Mesenteric fat pad (tissue), 1 donor: Measurements from ENCODE around the gene LRRK1. TPM values are rescaled to one million over a fixed set of nuclear protein-coding genes. Genes with fewer than 3 reads are reported as not detected.

ENCODE experiments used
- DNase-seq: peaks from one replicate; pipeline ENCODE4 v3.0.0-alpha.2; 2020; ENCODE audit warnings: low spot score
- total RNA-seq: library from RNA; stranded (reverse); fragmentation: NEBNext Ultra II Directional; extraction: Animal tissue kit (Norgen Biotek cat#: 25700); gene quantifications from one replicate; pipeline ENCODE4 v1.2.1, GENCODE V29; 2021
- donor health status: DM: yes; HTN: yes; CAD: no.

The LRRK1 gene
- total RNA-seq, 1 donor from 2014 or later: 23.5 TPM

GRCh38 chr15:101052681-101053121 lies 133.5 kb downstream of the LRRK1 start:
- peak; percentile 82 for DNase-seq

- DNase-seq: peak; percentile 88
Measured at GRCh38 chr15:101053261-101053660, 134.1 kb downstream of the LRRK1 start.

- DNase-seq: no peak
Measured at GRCh38 chr15:101054116-101054515, 135.0 kb downstream of the LRRK1 start.

- DNase-seq: peak; percentile 74
Measured at GRCh38 chr15:101054991-101055390, 135.8 kb downstream of the LRRK1 start.

GRCh38 chr15:101055411-101055810 lies 136.3 kb downstream of the LRRK1 start:
- no peak for DNase-seq

GRCh38 chr15:101056366-101057334 lies 137.5 kb downstream of the LRRK1 start:
- peak; percentile 68 for DNase-seq

GRCh38 chr15:101057841-101058407 lies 138.8 kb downstream of the LRRK1 start:
- DNase-seq: peak; percentile 71

- DNase-seq: no peak
Measured at GRCh38 chr15:101058735-101059134, 139.6 kb downstream of the LRRK1 start.

- DNase-seq: peak; percentile 76
Measured at GRCh38 chr15:101059381-101060341, 140.5 kb downstream of the LRRK1 start.

- peak; percentile 62 for DNase-seq
Measured at GRCh38 chr15:101060576-101061551, 141.7 kb downstream of the LRRK1 start.

- no peak for DNase-seq
Measured at GRCh38 chr15:101062063-101062462, 142.9 kb downstream of the LRRK1 start.

- peak; percentile 73 for DNase-seq
Measured at GRCh38 chr15:101062471-101063171, 143.5 kb downstream of the LRRK1 start.

GRCh38 chr15:101063212-101063611 lies 144.1 kb downstream of the LRRK1 start:
- DNase-seq: peak; percentile 83

- DNase-seq: peak; percentile 88
Measured at GRCh38 chr15:101063891-101064794, 145.0 kb downstream of the LRRK1 start.

GRCh38 chr15:101064795-101065569 lies 145.8 kb downstream of the LRRK1 start:
- peak; percentile 24 for DNase-seq

GRCh38 chr15:101065570-101066221 lies 146.5 kb downstream of the LRRK1 start:
- no peak for DNase-seq
